Gastroesophageal sphincter (tissue), 4 donors: ENCODE measurements around the gene SCN8A. TPM values are rescaled to one million over a fixed set of nuclear protein-coding genes. Genes with fewer than 3 reads are reported as not detected.

Experiments
- ATAC-seq: fragments of 150-250 bp; one replicate; pipeline ENCODE4 v1.9.1; 2016; ENCODE audit warnings: mild to moderate bottlenecking, moderate library complexity
- H3K27ac ChIP-seq, 4 donors: fragments of 200-600 bp; sonication (generic) in 3 of 4; 1 replicate in 3 of 4; 2 replicates in 1 of 4; pipeline ENCODE4 v1.5.1; 2016 to 2019
- H3K27me3 ChIP-seq: fragments of 200-600 bp; sonication (generic); one replicate; pipeline ENCODE4 v1.5.1; 2019
- H3K36me3 ChIP-seq, 2 donors: fragments of 200-600 bp; sonication (generic); one replicate each; pipeline ENCODE4 v1.5.1; 2019; ENCODE audit warnings: control low read depth in 1 of 2
- H3K4me1 ChIP-seq, 3 donors: fragments of 200-600 bp; sonication (generic); 1 replicate in 2 of 3; 2 replicates in 1 of 3; pipeline ENCODE4 v1.5.1; 2016 to 2019; ENCODE audit warnings: control low read depth in 2 of 3
- H3K4me3 ChIP-seq, 2 donors: fragments of 200-600 bp; sonication (generic); one replicate each; pipeline ENCODE4 v1.5.1; 2019; ENCODE audit warnings: mild to moderate bottlenecking in 1 of 2, moderate library complexity in 1 of 2
- H3K9me3 ChIP-seq, 3 donors: fragments of 200-600 bp; sonication (generic); one replicate each; pipeline ENCODE4 v1.5.1; 2017 to 2019; ENCODE audit warnings: control low read depth in 2 of 3
- CTCF ChIP-seq, 4 experiments: fragments of 200-600 bp in 2 of 4; fragments of 450-650 bp in 2 of 4; sonication (generic) in 1 of 4; IDR thresholded peaks; one replicate each; pipeline ENCODE4 v1.5.1; 2017 to 2019; ENCODE audit warnings: antibody characterized with exemption in 4 of 4, mild to moderate bottlenecking in 2 of 4, moderate library complexity in 2 of 4
- EP300 ChIP-seq: sonication (generic); formaldehyde crosslinking; IDR thresholded peaks from one replicate; pipeline ENCODE4 v1.6.1; 2017; ENCODE audit warnings: antibody characterized with exemption, mild to moderate bottlenecking
- POLR2A ChIP-seq, 2 donors: fragments of 450-650 bp; IDR thresholded peaks; one replicate each; pipeline ENCODE4 v1.6.1; 2017; ENCODE audit warnings: antibody characterized with exemption in 2 of 2, mild to moderate bottlenecking in 2 of 2, moderate library complexity in 1 of 2
- POLR2AphosphoS5 ChIP-seq: sonication (generic); formaldehyde crosslinking; IDR thresholded peaks from one replicate; pipeline ENCODE4 v1.6.1; 2017; ENCODE audit warnings: antibody characterized with exemption
- WGBS, 2 donors: methylation state at CpG; one replicate each; pipeline ENCODE4 v1.1.5; 2018; ENCODE audit warnings: low coverage in 1 of 2; 5-methylcytosine and 5-hydroxymethylcytosine counted together
- total RNA-seq, 4 donors: library from RNA; depleted of rRNA; stranded (reverse); fragments of >200 nt; gene quantifications; one replicate each; pipeline ENCODE4 v1.1.0, GENCODE V29; 2016

SCN8A gene
- total RNA-seq, 4 donors from 2014 or later: 0.47 to 1.2 (median 0.60) TPM

GRCh38 chr12:51844854-51845253 is 253.8 kb downstream of the SCN8A start:
- WGBS, 2 donors: 66% methylated on average over 2 of the region's 4 CpGs; no CpG with 5 or more reads in 1 of the 2 donors

GRCh38 chr12:51845482-51845881 is 254.4 kb downstream of the SCN8A start:
- Histone ChIP-seq H3K27me3 (peaks cover 89% of the 10 kb centered on the region), H3K36me3 (no peaks in the 10 kb centered on the region), H3K9me3 (no peaks in the 10 kb centered on the region), H3K27ac (no peak overlapping the region), H3K4me3 (no peak overlapping the region), H3K4me1 (peaks cover 0 to 40% (median 16%) of the 10 kb centered on the region in 3 donors)
- WGBS, 2 donors: 56% methylated on average over 4 of the region's 7 CpGs; no CpG with 5 or more reads in 1 of the 2 donors
- TF ChIP-seq EP300 (no peak), POLR2A (IDR thresholded peaks at IDR 0.05) (no peak), POLR2AphosphoS5 (no peak), CTCF (IDR thresholded peaks at IDR 0.05) (no peak)
- ATAC-seq: no peak

More at GRCh38 chr12:51844854-51845253, 253.8 kb downstream of the SCN8A start:
- Histone ChIP-seq H3K27ac (no peak overlapping the region), H3K9me3 (no peaks in the 10 kb centered on the region), H3K4me1 (peaks cover 0 to 36% (median 16%) of the 10 kb centered on the region in 3 donors), H3K4me3 (no peak overlapping the region), H3K27me3 (peaks cover 89% of the 10 kb centered on the region), H3K36me3 (no peaks in the 10 kb centered on the region)
- TF ChIP-seq CTCF (IDR thresholded peaks at IDR 0.05) (no peak), POLR2A (IDR thresholded peaks at IDR 0.05) (no peak), EP300 (no peak), POLR2AphosphoS5 (no peak)
- no peak for ATAC-seq

- Histone ChIP-seq H3K4me1 (peaks cover 0 to 48% (median 16%) of the 10 kb centered on the region in 3 donors), H3K27ac (peak overlapping the region in 1 of 4 donors; percentile 75), H3K27me3 (peaks cover 82% of the 10 kb centered on the region), H3K9me3 (no peaks in the 10 kb centered on the region), H3K36me3 (no peaks in the 10 kb centered on the region), H3K4me3 (peak overlapping the region in 1 of 2 donors; percentile 57)
- WGBS, 2 donors: 86% methylated on average over 11 to 12 of the region's 15 CpGs
- ATAC-seq: no peak
- TF ChIP-seq POLR2A (IDR thresholded peaks at IDR 0.05) (no peak), POLR2AphosphoS5 (no peak), CTCF (IDR thresholded peaks at IDR 0.05) (no peak), EP300 (no peak)
Measured at GRCh38 chr12:51846271-51846691, 255.2 kb downstream of the SCN8A start.

GRCh38 chr12:51846911-51847642 is 256.0 kb downstream of the SCN8A start:
- Histone ChIP-seq H3K36me3 (no peaks in the 10 kb centered on the region), H3K4me3 (peak overlapping the region; percentile 34 to 57), H3K4me1 (peaks cover 0 to 55% (median 16%) of the 10 kb centered on the region in 3 donors), H3K27me3 (peaks cover 74% of the 10 kb centered on the region), H3K9me3 (no peaks in the 10 kb centered on the region), H3K27ac (peak overlapping the region in 3 of 4 donors; percentile 21 to 75 (median 51))
- TF ChIP-seq CTCF (IDR thresholded peaks at IDR 0.05) (peak in 1 of 4 experiments; percentile 25), POLR2A (IDR thresholded peaks at IDR 0.05) (no peak)
- 0% methylated on average over 16 of the region's 59 CpGs; no CpG with 5 or more reads in 1 of the 2 donors for WGBS, 2 donors
- ATAC-seq: peak; percentile 35
